Naive thymus-derived CD8-positive, alpha-beta T cell (primary cell): ENCODE measurements around the gene PAQR6. TPM values are rescaled to one million over a fixed set of nuclear protein-coding genes. Genes with fewer than 3 reads are reported as not detected.

ENCODE experiments used
- ATAC-seq, 2 donors: fragments of 150-1000 bp; cut with Tn5 transposase in 1 of 2; sonication (Bioruptor Pico), chemical (Tn5 transposase) in 1 of 2; 1 replicate in 1 of 2; 2 replicates in 1 of 2; pipeline ENCODE4 v1.10.0; 2021; ENCODE audit warnings: mild to moderate bottlenecking in 2 of 2, moderate library complexity in 2 of 2
- POLR2A ChIA-PET: fragments of 350-600 bp; sonication (Branson Sonifier 250); formaldehyde crosslinking; loops from one replicate; lab custom pipeline; 2021; ENCODE audit warnings: antibody characterized with exemption; lab: Charles Lee
- DNase-seq, 10 donors: peaks; one replicate each; pipeline versions ENCODE4 v3.0.0 to v3.0.0-alpha.2; 2020 to 2022
- H3K27ac Mint-ChIP-seq, 10 donors: one replicate each; pipeline ENCODE4 v1.8.0; 2020 to 2022; ENCODE audit warnings: mild to moderate bottlenecking in 10 of 10, mixed read lengths in 10 of 10, moderate library complexity in 4 of 10, inconsistent platforms in 1 of 10
- H3K27me3 Mint-ChIP-seq, 5 donors: one replicate each; pipeline ENCODE4 v1.8.0; 2021 to 2022; ENCODE audit warnings: mixed read lengths in 5 of 5
- H3K36me3 Mint-ChIP-seq, 3 donors: one replicate each; pipeline ENCODE4 v1.8.0; 2020 to 2022; ENCODE audit warnings: mixed read lengths in 3 of 3, mild to moderate bottlenecking in 2 of 3, inconsistent platforms in 1 of 3
- H3K4me1 Mint-ChIP-seq, 4 donors: one replicate each; pipeline ENCODE4 v1.8.0; 2021 to 2022; ENCODE audit warnings: mixed read lengths in 4 of 4
- H3K4me3 Mint-ChIP-seq, 10 donors: one replicate each; pipeline ENCODE4 v1.8.0; 2020 to 2022; ENCODE audit warnings: mild to moderate bottlenecking in 10 of 10, mixed read lengths in 10 of 10, moderate library complexity in 6 of 10, inconsistent platforms in 1 of 10
- H3K9me3 Mint-ChIP-seq, 9 donors: one replicate each; pipeline ENCODE4 v1.8.0; 2020 to 2022; ENCODE audit warnings: mixed read lengths in 9 of 9, mild to moderate bottlenecking in 3 of 9, inconsistent platforms in 1 of 9, moderate library complexity in 1 of 9
- polyA plus RNA-seq, 3 donors: library from polyadenylated mRNA; unstranded; fragments of 300-500 nt; fragmentation: Illumina TruSeq; gene quantifications; one replicate each; pipeline ENCODE4 v1.2.3, GENCODE V29; 2021
- total RNA-seq, 8 experiments: library from RNA in 2 of 8; stranded (reverse) in 2 of 8; gene quantifications; one replicate each; pipeline ENCODE4 v1.2.3 and lab custom pipeline; 2021 to 2026

PAQR6 gene
- total and polyA plus RNA-seq, 5 experiments from 2014 or later = 0.15 to 3.0 (median 0.21) TPM

DNA sequence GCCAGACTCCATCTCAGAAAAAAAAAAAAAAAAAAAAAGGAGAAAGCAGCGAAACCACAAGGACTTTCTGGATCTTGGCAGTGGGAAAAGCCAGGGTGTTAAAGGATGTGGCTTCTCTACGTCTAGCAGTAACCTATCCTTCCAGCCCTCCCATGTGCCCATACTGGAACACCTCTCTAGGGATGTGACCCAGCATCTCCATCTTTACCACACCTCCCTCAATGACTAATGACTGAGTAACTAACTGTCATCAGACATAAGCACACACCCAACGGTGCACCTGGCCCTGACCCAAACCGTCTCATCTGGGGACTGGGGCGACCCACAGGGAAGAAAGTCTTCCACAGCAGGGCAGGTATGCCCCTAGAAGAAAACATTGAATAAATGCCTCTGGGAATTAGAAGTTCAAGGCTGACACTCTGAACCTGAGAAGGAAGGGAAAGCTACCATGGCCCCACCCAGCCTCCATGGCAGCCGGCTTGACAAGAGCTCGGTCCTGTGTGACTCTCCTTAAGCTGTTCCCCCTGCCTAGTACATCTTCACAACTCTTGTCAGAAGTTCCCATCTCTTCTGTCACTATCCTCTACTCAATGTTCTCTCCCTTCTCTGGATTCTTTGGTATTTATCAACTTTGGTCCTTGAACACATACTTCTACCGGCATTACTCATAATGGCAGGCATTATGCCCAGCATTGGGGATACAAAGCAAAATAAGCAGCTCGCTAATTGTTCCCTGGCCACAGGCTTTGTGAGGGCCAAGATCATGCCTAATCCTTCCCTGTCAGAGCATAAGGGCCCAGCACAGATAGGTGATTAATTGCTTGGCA, 14.8 kb upstream of the PAQR6 start:
- POLR2A ChIA-PET = interaction anchor here (0.6 to 0.7 kb wide), 2 partner anchors 10 to 1699 kb away, joined by 3 read pairs; no protein-coding TSS in a partner anchor

DNA sequence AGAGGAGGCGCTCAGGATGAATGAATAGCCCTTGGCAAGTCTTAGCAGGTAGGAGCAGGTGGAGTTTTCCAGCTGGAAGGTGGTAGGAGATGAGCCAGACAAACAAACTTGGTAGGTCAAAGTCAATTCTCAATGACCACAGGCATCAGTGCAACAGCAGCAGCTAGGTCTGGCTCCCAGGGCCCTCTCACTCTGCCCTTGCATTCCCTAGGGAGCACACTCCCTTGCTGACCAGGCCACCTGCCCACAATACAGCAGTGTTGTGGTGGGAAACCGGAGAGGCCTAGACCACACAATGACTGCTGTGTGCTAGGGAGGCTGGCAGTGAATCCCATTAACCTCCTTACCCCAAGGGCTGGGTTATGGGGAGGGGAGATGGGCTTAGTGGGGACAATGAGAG, 13.0 kb upstream of the PAQR6 start:
- no peak overlapping the region for H3K4me3 Mint-ChIP-seq
- peaks cover 8 to 98% (median 23%) of the 10 kb centered on the region in 3 donors for H3K36me3 Mint-ChIP-seq
- H3K27me3 Mint-ChIP-seq = no peaks in the 10 kb centered on the region
- peak overlapping the region in 5 of 10 donors; percentile 5 to 55 (median 47) for H3K27ac Mint-ChIP-seq
- ATAC-seq = no peak
- H3K9me3 Mint-ChIP-seq = no peaks in the 10 kb centered on the region
- H3K4me1 Mint-ChIP-seq = peaks cover 6 to 14% (median 10%) of the 10 kb centered on the region in 4 donors
- peak in 1 of 10 donors; percentile 46 for DNase-seq
- POLR2A ChIA-PET = interaction anchor here (0.9 kb wide), 1 partner anchor 10 kb away, joined by 3 read pairs; no protein-coding TSS in a partner anchor

More for the DNA sequence above, 14.8 kb upstream of the PAQR6 start:
- Mint-ChIP-seq H3K4me3 (no peak overlapping the region), H3K27ac (peak overlapping the region in 3 of 10 donors; percentile 8 to 75 (median 41)), H3K36me3 (peaks cover 8 to 99% (median 35%) of the 10 kb centered on the region in 3 donors), H3K4me1 (peaks cover 2 to 14% (median 8%) of the 10 kb centered on the region in 4 donors), H3K9me3 (no peaks in the 10 kb centered on the region), H3K27me3 (no peaks in the 10 kb centered on the region)
- ATAC-seq (no peak), DNase-seq (peak in 1 of 10 donors; percentile 34)

- Mint-ChIP-seq H3K9me3 (no peaks in the 10 kb centered on the region), H3K4me1 (peaks cover 6 to 14% (median 9%) of the 10 kb centered on the region in 4 donors), H3K4me3 (no peak overlapping the region), H3K36me3 (peaks cover 8 to 90% (median 23%) of the 10 kb centered on the region in 3 donors), H3K27me3 (no peaks in the 10 kb centered on the region), H3K27ac (peak overlapping the region in 1 of 10 donors; percentile 28)
- DNase-seq (peak in 1 of 10 donors; percentile 8), ATAC-seq (no peak)
- POLR2A ChIA-PET = interaction anchor here (0.9 kb wide), 1 partner anchor 9 kb away, joined by 3 read pairs; no protein-coding TSS in a partner anchor
These were observed 11.9 kb upstream of the PAQR6 start for GRCh38 chr1:156259805-156260204.

DNA sequence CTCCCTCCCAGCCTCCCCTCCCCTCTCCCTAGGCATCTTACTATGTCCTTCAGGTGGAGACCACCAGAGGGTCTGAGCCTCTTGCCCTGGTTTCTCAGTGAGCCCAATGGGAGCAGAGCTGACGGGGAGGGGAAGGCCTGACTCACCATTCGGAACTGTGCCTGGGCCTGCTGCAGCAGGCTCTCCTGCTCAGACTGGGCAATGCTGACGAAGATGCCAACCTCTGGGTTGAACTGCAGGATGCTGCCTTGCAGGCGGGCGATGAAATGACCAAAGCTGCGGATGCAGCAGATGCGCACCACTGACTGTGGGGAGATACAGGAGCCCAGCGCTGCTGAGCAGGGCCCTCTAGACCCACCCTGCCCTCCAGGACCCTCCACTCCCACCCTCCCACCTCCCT, 11.0 kb upstream of the PAQR6 start:
- ATAC-seq (no peak), DNase-seq (no peak)
- no peak overlapping the region for H3K27ac Mint-ChIP-seq
- no peaks in the 10 kb centered on the region for H3K27me3 Mint-ChIP-seq
- H3K4me1 Mint-ChIP-seq = peaks cover 6 to 14% (median 9%) of the 10 kb centered on the region in 4 donors
- no peak overlapping the region for H3K4me3 Mint-ChIP-seq
- H3K36me3 Mint-ChIP-seq = peaks cover 8 to 88% (median 18%) of the 10 kb centered on the region in 3 donors
- POLR2A ChIA-PET = no interaction called here
- H3K9me3 Mint-ChIP-seq = no peaks in the 10 kb centered on the region

- POLR2A ChIA-PET = interaction anchor here (0.8 kb wide), 1 partner anchor 11 kb away, joined by 3 read pairs; no protein-coding TSS in a partner anchor
- no peaks in the 10 kb centered on the region for H3K9me3 Mint-ChIP-seq
These were observed 9.9 kb upstream of the PAQR6 start for GRCh38 chr1:156257711-156258110.

DNA sequence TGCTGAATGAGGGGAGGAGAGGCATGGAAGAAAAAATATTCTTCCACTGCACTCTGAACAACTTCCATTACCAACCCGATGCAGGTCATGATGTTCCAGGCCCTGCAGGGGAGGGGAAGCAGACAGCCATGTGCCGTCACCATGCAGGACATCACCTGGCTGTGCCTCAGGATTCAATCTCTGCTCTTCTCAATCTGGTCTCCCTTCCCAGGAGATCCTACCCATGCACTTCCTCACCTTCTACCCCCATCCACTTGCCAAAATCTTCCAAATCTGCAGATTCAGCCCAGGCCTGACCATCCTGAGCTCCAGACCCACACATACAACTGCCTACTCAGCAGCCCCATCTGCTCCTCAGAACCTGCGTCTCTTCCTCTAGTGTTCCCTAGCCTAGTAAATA, 5.8 kb upstream of the PAQR6 start:
- peaks cover 0 to 69% (median 5%) of the 10 kb centered on the region in 3 donors for H3K36me3 Mint-ChIP-seq

More at GRCh38 chr1:156257711-156258110, 9.9 kb upstream of the PAQR6 start:
- peak in 1 of 10 donors; percentile 10 for DNase-seq
- Mint-ChIP-seq H3K27me3 (no peaks in the 10 kb centered on the region), H3K4me3 (peak overlapping the region in 1 of 10 donors; percentile 26), H3K36me3 (peaks cover 8 to 88% (median 16%) of the 10 kb centered on the region in 3 donors), H3K4me1 (peaks cover 6 to 14% (median 9%) of the 10 kb centered on the region in 4 donors), H3K27ac (peak overlapping the region in 6 of 10 donors; percentile 10 to 84 (median 62))
- no peak for ATAC-seq

GRCh38 chr1:156251527-156251926, 3.7 kb upstream of the PAQR6 start:
- DNase-seq (no peak), ATAC-seq (no peak)
- no peaks in the 10 kb centered on the region for H3K9me3 Mint-ChIP-seq
- H3K4me1 Mint-ChIP-seq = peaks cover 0 to 14% (median 3%) of the 10 kb centered on the region in 4 donors
- H3K36me3 Mint-ChIP-seq = peaks cover 0 to 48% (median 0%) of the 10 kb centered on the region in 3 donors
- peak overlapping the region in 5 of 10 donors; percentile 10 to 74 (median 40) for H3K27ac Mint-ChIP-seq
- POLR2A ChIA-PET = interaction anchor here (1.5 kb wide), 1 partner anchor 9 kb away, joined by 3 read pairs; no protein-coding TSS in a partner anchor
- no peak overlapping the region for H3K4me3 Mint-ChIP-seq
- H3K27me3 Mint-ChIP-seq = no peaks in the 10 kb centered on the region

More for the DNA sequence above, 5.8 kb upstream of the PAQR6 start:
- ATAC-seq = no peak
- DNase-seq = no peak
- Mint-ChIP-seq H3K9me3 (no peaks in the 10 kb centered on the region), H3K4me1 (peaks cover 6 to 11% (median 8%) of the 10 kb centered on the region in 4 donors), H3K27me3 (no peaks in the 10 kb centered on the region), H3K27ac (peak overlapping the region in 6 of 10 donors; percentile 11 to 86 (median 70)), H3K4me3 (no peak overlapping the region)
- POLR2A ChIA-PET = interaction anchor here (0.7 kb wide), 1 partner anchor 364 kb away, joined by 3 read pairs; no protein-coding TSS in a partner anchor

DNA sequence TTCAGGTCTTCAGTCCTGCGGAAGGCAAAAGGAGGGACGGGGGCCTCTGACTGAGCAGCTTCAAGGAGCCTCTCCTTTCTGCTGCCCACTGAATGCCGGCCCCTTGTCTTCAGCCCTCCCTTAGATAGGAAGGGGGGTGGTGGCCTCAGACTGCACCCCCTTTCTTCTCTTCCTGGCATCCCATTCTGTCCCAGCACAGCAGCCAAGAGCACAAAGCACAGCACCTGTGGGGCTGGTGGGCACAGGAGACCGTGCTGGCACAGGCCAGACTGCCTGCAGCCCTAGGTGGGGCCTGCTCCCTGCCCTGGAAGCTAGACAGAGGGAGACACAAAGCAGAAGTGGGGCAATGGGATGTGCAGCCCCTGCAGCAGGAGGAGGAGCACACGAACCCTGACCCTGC, 1.7 kb upstream of the PAQR6 start:
- no peaks in the 10 kb centered on the region for H3K9me3 Mint-ChIP-seq
- H3K36me3 Mint-ChIP-seq = peaks cover 0 to 40% (median 0%) of the 10 kb centered on the region in 3 donors
- ATAC-seq (no peak), DNase-seq (no peak)
- H3K4me3 Mint-ChIP-seq = no peak overlapping the region
- POLR2A ChIA-PET = interaction anchor here (0.6 kb wide), 1 partner anchor 24 kb away, joined by 7 read pairs; no protein-coding TSS in a partner anchor
- no peaks in the 10 kb centered on the region for H3K27me3 Mint-ChIP-seq
- peaks cover 16 to 21% (median 19%) of the 10 kb centered on the region in 4 donors for H3K4me1 Mint-ChIP-seq
- H3K27ac Mint-ChIP-seq = peak overlapping the region in 2 of 10 donors; percentile 38 to 72

DNA sequence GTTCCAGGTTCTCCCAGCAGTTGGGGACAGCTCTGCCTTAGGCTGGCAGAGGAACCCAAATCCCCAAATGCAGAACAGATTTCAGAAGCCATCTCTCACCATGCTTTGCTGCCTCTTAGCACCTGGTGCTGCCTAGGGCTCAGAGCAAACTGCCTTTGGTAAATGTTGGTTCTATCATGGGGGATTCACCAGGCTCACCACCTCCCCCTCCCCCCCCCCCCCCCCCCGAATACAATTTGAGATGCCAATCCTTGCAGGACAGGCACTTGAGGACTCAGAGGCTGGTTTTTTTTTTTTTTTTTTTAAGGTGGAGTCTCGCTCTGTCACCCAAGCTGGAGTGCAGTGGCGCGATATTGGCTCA, 447 bp upstream of the PAQR6 start:
- peak overlapping the region in 1 of 10 donors; percentile 45 for H3K4me3 Mint-ChIP-seq
- DNase-seq (peak in 1 of 10 donors; percentile 43), ATAC-seq (peak in 1 of 2 donors; percentile 9)
- H3K36me3 Mint-ChIP-seq = peaks cover 0 to 29% (median 0%) of the 10 kb centered on the region in 3 donors
- H3K27ac Mint-ChIP-seq = peak overlapping the region in 2 of 10 donors; percentile 29 to 83
- H3K27me3 Mint-ChIP-seq = no peaks in the 10 kb centered on the region
- POLR2A ChIA-PET = interaction anchor here (0.5 to 0.6 kb wide), 2 partner anchors 39 to 338 kb away, joined by 3 to 6 read pairs; no protein-coding TSS in a partner anchor
- H3K9me3 Mint-ChIP-seq = no peaks in the 10 kb centered on the region
- H3K4me1 Mint-ChIP-seq = peaks cover 16 to 22% (median 19%) of the 10 kb centered on the region in 4 donors

DNA sequence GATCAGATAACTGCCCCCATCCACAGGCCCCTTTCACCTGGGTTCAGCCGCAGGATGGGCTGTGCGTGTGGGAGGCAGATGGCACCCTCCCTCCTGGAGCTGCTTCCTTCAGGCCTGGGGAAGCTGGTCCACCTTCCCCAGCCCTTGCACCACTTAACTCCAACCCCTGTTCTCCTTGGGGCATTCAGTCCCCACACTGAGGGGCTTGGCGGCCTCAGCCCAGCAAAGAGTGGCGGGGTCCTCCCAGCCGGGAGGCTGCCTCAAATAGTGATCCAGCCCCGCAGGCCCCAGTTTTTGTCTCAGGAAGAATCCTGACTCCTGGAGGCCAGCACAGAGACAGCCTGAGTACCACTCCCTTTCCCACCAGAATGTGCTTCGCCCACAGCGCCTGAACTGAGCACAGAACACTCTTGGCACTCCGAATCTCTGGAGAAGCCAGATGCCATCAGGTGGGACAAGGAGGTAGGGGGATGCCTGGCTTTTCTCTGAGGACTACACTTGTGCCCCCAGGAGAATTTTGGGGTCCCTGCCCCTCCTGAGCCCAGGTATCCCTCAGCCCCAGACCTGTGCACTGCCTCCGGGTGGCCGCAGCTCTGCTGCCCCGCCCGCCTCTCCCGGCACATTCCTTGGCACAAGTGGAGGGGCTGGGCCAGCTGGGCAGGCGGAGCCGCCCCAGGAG, 936 bp downstream of the PAQR6 start:
- ATAC-seq (no peak), DNase-seq (peak in 1 of 10 donors; percentile 52)
- POLR2A ChIA-PET = interaction anchor here (1.3 kb wide), 1 partner anchor 34 kb away, joined by 5 read pairs; the partner anchor contains the start of gene PMF1
- Mint-ChIP-seq H3K4me1 (peaks cover 14 to 22% (median 19%) of the 10 kb centered on the region in 4 donors), H3K4me3 (peak overlapping the region in 5 of 10 donors; percentile 30 to 58 (median 44)), H3K27ac (peak overlapping the region in 1 of 10 donors; percentile 53), H3K36me3 (peaks cover 0 to 16% (median 0%) of the 10 kb centered on the region in 3 donors), H3K9me3 (no peaks in the 10 kb centered on the region), H3K27me3 (no peaks in the 10 kb centered on the region)

DNA sequence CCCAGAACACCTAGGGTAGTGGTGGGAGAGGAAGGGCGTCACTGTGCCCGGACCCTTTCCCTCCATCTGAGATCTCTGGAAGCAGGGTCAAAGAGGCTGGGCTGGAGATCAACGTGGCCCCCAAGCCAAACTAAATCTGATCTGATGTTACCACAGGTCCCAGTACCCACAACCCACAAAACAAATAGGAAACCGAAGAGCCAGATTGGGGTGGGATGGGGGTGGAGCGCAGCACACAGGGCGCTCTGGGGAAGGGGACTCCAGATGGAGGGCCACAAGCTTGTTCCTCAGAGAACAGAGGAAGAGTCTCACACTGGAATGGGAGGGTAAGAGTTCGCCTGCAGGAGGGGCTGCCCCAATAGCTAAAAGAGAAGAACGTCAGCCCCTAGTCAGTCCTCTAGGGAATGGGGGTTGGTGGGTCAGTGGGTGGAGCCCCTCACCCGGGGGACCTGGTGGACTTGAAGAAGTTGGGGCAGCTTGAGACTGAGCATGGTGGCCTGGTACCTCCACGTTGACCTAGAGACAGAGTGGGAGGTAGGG, 1.5 kb downstream of the PAQR6 start:
- Mint-ChIP-seq H3K36me3 (peaks cover 0 to 14% (median 0%) of the 10 kb centered on the region in 3 donors), H3K9me3 (no peaks in the 10 kb centered on the region), H3K27ac (peak overlapping the region in 6 of 10 donors; percentile 22 to 75 (median 52)), H3K4me1 (peaks cover 14 to 22% (median 19%) of the 10 kb centered on the region in 4 donors), H3K27me3 (no peaks in the 10 kb centered on the region), H3K4me3 (peak overlapping the region; percentile 44 to 88 (median 52))
- POLR2A ChIA-PET = interaction anchor here (1.3 kb wide), 2 partner anchors 33 to 36 kb away, joined by 5 to 6 read pairs; partner anchors contain the start of genes PMF1 and SMG5
- DNase-seq = peak in 1 of 10 donors; percentile 60
- no peak for ATAC-seq
